HG03457 (cell line): Measurements from ENCODE around the gene FAM107A.
A peak's percentile ranks its signal among the peaks of the same experiment; 100 is the strongest.

ENCODE experiments used
- ATAC-seq: cut with Tn5 transposase; IDR thresholded peaks from one replicate; pipeline ENCODE4 v1.9.1; 2021; ENCODE audit warnings: moderate number of reproducible peaks; ENCODE audit not compliant: unreplicated experiment

The FAM107A gene

GRCh38 chr3:58594117-58594516 lies 16.9 kb upstream of the FAM107A start:
- ATAC-seq, result no peak

- ATAC-seq, result no peak
These were observed 14.6 kb upstream of the FAM107A start for GRCh38 chr3:58591517-58592510.

- ATAC-seq, result no peak
These were observed 10.9 kb upstream of the FAM107A start for GRCh38 chr3:58588030-58588614.

GRCh38 chr3:58586776-58587192 lies 9.6 kb upstream of the FAM107A start:
- ATAC-seq, result no peak

- ATAC-seq, result no peak
These were observed 8.8 kb upstream of the FAM107A start for GRCh38 chr3:58585994-58586393.

- peak; percentile 94 for ATAC-seq
These were observed 8.0 kb upstream of the FAM107A start for GRCh38 chr3:58585005-58585786.

GRCh38 chr3:58584690-58585004 lies 7.5 kb upstream of the FAM107A start:
- ATAC-seq, result no peak

GRCh38 chr3:58581328-58582091 lies 4.3 kb upstream of the FAM107A start:
- ATAC-seq, result no peak

- ATAC-seq, result no peak
These were observed 3.7 kb upstream of the FAM107A start for GRCh38 chr3:58580826-58581327.

- no peak for ATAC-seq
These were observed 1.7 kb upstream of the FAM107A start for GRCh38 chr3:58578873-58579272.

- ATAC-seq, result no peak
These were observed 475 bp downstream of the FAM107A start for GRCh38 chr3:58576716-58577115.

- ATAC-seq, result no peak
These were observed 1.1 kb downstream of the FAM107A start for GRCh38 chr3:58575971-58576652.

GRCh38 chr3:58574682-58575081 lies 2.5 kb downstream of the FAM107A start:
- ATAC-seq, result no peak

GRCh38 chr3:58574106-58574505 lies 3.1 kb downstream of the FAM107A start:
- ATAC-seq, result no peak

- ATAC-seq, result no peak
These were observed 3.6 kb downstream of the FAM107A start for GRCh38 chr3:58573640-58574039.

GRCh38 chr3:58572634-58573230 lies 4.5 kb downstream of the FAM107A start:
- no peak for ATAC-seq

GRCh38 chr3:58572013-58572633 lies 5.1 kb downstream of the FAM107A start:
- no peak for ATAC-seq

GRCh38 chr3:58570851-58571250 lies 6.3 kb downstream of the FAM107A start:
- no peak for ATAC-seq

GRCh38 chr3:58569287-58570001 lies 7.7 kb downstream of the FAM107A start:
- no peak for ATAC-seq
